Activated B cell treated with CpG ODN at 0.5 μM for 24 hours (primary cell): ENCODE data around the gene LDAH. TPM values are rescaled to one million over a fixed set of nuclear protein-coding genes. Genes with fewer than 3 reads are reported as not detected.

ENCODE experiments used
- ATAC-seq: fragments of 200-7000 bp; cut with Tn5 transposase; one replicate; pipeline ENCODE4 v1.10.0; 2021; ENCODE audit warnings: low read depth, mild to moderate bottlenecking, moderate library complexity
- CTCF ChIA-PET: fragments of 350-600 bp; sonication (Branson Sonifier 250); formaldehyde crosslinking; loops from one replicate; lab custom pipeline; 2021; ENCODE audit warnings: antibody characterized with exemption; lab: Charles Lee
- POLR2A ChIA-PET: fragments of 350-600 bp; sonication (Branson Sonifier 250); formaldehyde crosslinking; loops from one replicate; lab custom pipeline; 2021; ENCODE audit warnings: antibody characterized with exemption; lab: Charles Lee
- DNase-seq: peaks from one replicate; pipeline ENCODE4 v3.0.0; 2022
- H3K27ac Mint-ChIP-seq: one replicate; pipeline ENCODE4 v1.8.0; 2020; ENCODE audit warnings: mixed read lengths
- H3K27me3 Mint-ChIP-seq: one replicate; pipeline ENCODE4 v1.8.0; 2021; ENCODE audit warnings: mixed read lengths
- H3K36me3 Mint-ChIP-seq: one replicate; pipeline ENCODE4 v1.8.0; 2021; ENCODE audit warnings: low read depth, mixed read lengths
- H3K4me1 Mint-ChIP-seq: one replicate; pipeline ENCODE4 v1.8.0; 2021; ENCODE audit warnings: mixed read lengths
- H3K4me3 Mint-ChIP-seq: one replicate; pipeline ENCODE4 v1.8.0; 2020; ENCODE audit warnings: mild to moderate bottlenecking, mixed read lengths
- H3K9me3 Mint-ChIP-seq: one replicate; pipeline ENCODE4 v1.8.0; 2020; ENCODE audit warnings: mixed read lengths
- CTCF ChIP-seq: fragments of 200-600 bp; IDR thresholded peaks from one replicate; pipeline ENCODE4 v1.8.0; 2022; ENCODE audit warnings: antibody characterized with exemption, mild to moderate bottlenecking
- intact Hi-C: fragments of 100-400 bp; cut with micrococcal nuclease; formaldehyde crosslinking; loops from one replicate; pipeline ENCODE4 v1.15.1; 2024
- total RNA-seq: library from RNA; stranded (reverse); gene quantifications from 2 replicates; pipeline ENCODE4 v1.2.3, GENCODE V29; 2022

Gene LDAH
- total RNA-seq, 1 donor from 2014 or later = 31.2 TPM

DNA sequence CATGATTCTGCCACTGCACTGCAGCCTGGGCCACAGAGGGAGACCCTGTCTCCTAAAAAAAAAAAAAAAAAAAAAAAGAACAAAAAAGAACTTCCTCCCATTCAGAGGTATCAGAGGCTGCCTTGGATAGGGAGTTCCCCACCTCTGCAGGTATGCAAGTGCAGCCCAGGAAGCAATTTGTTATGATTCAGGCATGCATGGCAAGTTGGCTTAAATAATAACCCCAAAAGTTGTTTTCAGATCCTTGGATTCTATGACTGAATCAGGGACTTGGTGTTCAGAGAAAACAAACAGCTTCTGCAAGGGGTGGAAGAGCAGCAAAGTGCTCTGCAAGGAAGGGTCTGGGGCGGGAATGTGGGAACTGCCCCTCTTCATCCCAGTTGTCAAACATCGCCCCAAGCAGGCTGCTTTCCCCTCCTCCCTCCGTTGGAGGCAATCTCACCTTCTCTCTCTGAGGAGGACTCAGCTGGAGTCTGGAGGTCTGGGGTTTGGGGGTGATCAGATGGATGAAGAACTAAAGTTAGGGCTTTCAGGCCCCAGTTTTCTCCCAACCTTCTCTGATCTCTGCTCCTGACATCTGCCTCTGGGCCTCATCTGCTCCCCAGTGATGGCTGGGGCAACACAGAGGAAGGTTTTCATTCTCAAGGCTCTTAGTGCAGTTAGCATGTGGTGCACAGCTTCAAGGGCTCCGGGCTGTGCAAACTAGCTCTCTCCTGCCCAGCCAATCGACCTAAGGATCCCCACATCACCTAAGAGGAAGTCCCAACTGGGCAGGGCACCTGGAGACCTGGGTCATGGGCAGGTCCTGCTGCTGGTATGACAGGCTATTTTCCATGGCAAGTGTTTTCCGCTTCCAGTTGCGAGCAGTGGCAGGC lies 159.5 kb downstream of the LDAH start:
- intact Hi-C loops = no loop called here
- H3K4me3 Mint-ChIP-seq = no peak overlapping the region
- H3K27me3 Mint-ChIP-seq = peaks cover 18% of the 10 kb centered on the region
- CTCF ChIA-PET = interaction anchor here (0.8 to 6.1 kb wide), 5 partner anchors 9 to 300 kb away, joined by 4 to 251 read pairs (median 36); partner anchors contain the start of gene HS1BP3
- H3K9me3 Mint-ChIP-seq = no peaks in the 10 kb centered on the region
- H3K36me3 Mint-ChIP-seq = no peaks in the 10 kb centered on the region
- H3K4me1 Mint-ChIP-seq = peaks cover 24% of the 10 kb centered on the region
- H3K27ac Mint-ChIP-seq = peak overlapping the region; percentile 42
- POLR2A ChIA-PET = interaction anchor here (0.6 to 2.2 kb wide), 6 partner anchors 13 to 299 kb away, joined by 3 to 7 read pairs (median 4); partner anchors contain the start of genes LDAH and RHOB
- ATAC-seq = no peak
- no peak for TF ChIP-seq CTCF
- DNase-seq = no peak

DNA sequence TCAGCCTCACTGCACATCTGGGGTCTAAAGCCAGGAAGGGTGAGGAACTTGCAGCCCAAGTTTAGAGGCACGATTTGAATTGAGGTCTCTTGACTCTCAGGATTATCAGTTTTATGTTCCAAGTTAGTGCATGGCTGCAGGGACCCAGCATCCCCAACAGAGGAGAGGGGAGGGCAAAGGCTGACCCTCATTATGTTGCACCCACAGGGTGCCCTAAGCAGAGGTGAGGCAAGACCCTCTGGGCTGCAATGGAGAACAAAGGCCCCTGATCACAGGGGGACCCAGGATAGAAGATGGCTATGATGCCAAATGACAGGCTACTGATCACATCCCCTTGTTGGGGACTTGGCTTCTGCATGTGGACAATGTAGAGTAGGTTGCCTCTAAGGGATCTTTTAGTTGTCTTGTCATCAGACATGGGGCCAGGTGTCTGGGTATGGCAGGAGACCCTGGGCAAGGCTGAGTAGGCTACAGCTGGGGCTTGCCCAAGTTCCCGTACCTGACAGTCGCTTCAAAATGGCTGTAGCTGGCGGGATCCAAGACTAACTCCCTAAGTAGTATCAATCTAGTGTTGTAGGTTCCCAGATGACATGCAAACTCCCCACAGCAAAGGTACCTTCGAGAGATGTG lies 160.5 kb downstream of the LDAH start:
- Mint-ChIP-seq H3K27ac (no peak overlapping the region), H3K36me3 (no peaks in the 10 kb centered on the region), H3K4me1 (peaks cover 16% of the 10 kb centered on the region), H3K9me3 (no peaks in the 10 kb centered on the region), H3K27me3 (peaks cover 16% of the 10 kb centered on the region), H3K4me3 (no peak overlapping the region)
- DNase-seq (no peak), ATAC-seq (no peak)
- intact Hi-C loops = no loop called here
- POLR2A ChIA-PET = interaction anchor here (0.6 to 2.2 kb wide), 5 partner anchors 14 to 300 kb away, joined by 4 to 15 read pairs (median 6); no protein-coding TSS in a partner anchor
- no peak for TF ChIP-seq CTCF
- CTCF ChIA-PET = interaction anchor here (0.7 to 6.1 kb wide), 13 partner anchors 8 to 320 kb away, joined by 3 to 251 read pairs (median 7); partner anchors contain the start of gene HS1BP3

GRCh38 chr2:20661421-20662307 lies 161.2 kb downstream of the LDAH start:
- Mint-ChIP-seq H3K27me3 (peaks cover 16% of the 10 kb centered on the region), H3K27ac (no peak overlapping the region), H3K4me1 (peaks cover 16% of the 10 kb centered on the region), H3K9me3 (no peaks in the 10 kb centered on the region), H3K4me3 (no peak overlapping the region), H3K36me3 (no peaks in the 10 kb centered on the region)
- peak; percentile 63 for TF ChIP-seq CTCF
- ATAC-seq (peak; percentile 77), DNase-seq (peak; percentile 53)
- intact Hi-C loops = loop anchor here (1.0 to 2.0 kb wide), 6 partner anchors 15 to 655 kb away; no protein-coding TSS in a partner anchor
- ChIA-PET POLR2A (interaction anchor here (1.3 to 2.2 kb wide), 4 partner anchors 11 to 301 kb away, joined by 3 to 15 read pairs (median 8); partner anchors contain the start of gene HS1BP3), CTCF (interaction anchor here (0.6 to 6.1 kb wide), 21 partner anchors 10 to 570 kb away, joined by 3 to 251 read pairs (median 3); partner anchors contain the start of gene HS1BP3)

- H3K27me3 Mint-ChIP-seq = peaks cover 16% of the 10 kb centered on the region
- DNase-seq (no peak), ATAC-seq (no peak)
- no peaks in the 10 kb centered on the region for H3K36me3 Mint-ChIP-seq
- no peak overlapping the region for H3K4me3 Mint-ChIP-seq
- CTCF ChIA-PET = interaction anchor here (0.6 to 6.1 kb wide), 17 partner anchors 9 to 569 kb away, joined by 3 to 251 read pairs (median 4); partner anchors contain the start of gene HS1BP3
- H3K9me3 Mint-ChIP-seq = no peaks in the 10 kb centered on the region
- intact Hi-C loops = loop anchor here (1.0 to 2.0 kb wide), 6 partner anchors 16 to 656 kb away; no protein-coding TSS in a partner anchor
- H3K4me1 Mint-ChIP-seq = peaks cover 12% of the 10 kb centered on the region
- POLR2A ChIA-PET = interaction anchor here (1.3 to 2.2 kb wide), 4 partner anchors 10 to 302 kb away, joined by 3 to 15 read pairs (median 8); partner anchors contain the start of gene HS1BP3
- H3K27ac Mint-ChIP-seq = no peak overlapping the region
- no peak for TF ChIP-seq CTCF
These were observed 162.1 kb downstream of the LDAH start for GRCh38 chr2:20660506-20661420.
